IMR-90 (cell line): ENCODE results near the gene PSPC1. TPM values are rescaled to one million over a fixed set of nuclear protein-coding genes. Genes with fewer than 3 reads are reported as not detected.

ENCODE experiments used
- ATAC-seq: fragments of 200-7000 bp; cut with Tn5 transposase; 2 replicates; pipeline ENCODE4 v1.9.1; 2020; ENCODE audit warnings: low read depth, mild to moderate bottlenecking, moderate library complexity
- BruUV-seq: library from RNA; stranded (reverse); fragments of 400-500 nt; replicated peaks from 2 replicates; lab custom pipeline; 2021; lab: Mats Ljungman, UMichigan
- CTCF ChIA-PET: fragments of 300-600 bp; formaldehyde crosslinking; extraction: SDS; loops from one replicate; lab custom pipeline; 2021; ENCODE audit warnings: antibody characterized with exemption; lab: Yijun Ruan, JAX
- POLR2A ChIA-PET: fragments of 300-600 bp; sonication (Branson Sonifier 250); formaldehyde crosslinking; loops from one replicate; lab custom pipeline; 2022; ENCODE audit warnings: antibody characterized with exemption; ENCODE audit not compliant: unreplicated experiment; lab: Charles Lee
- DNase-seq: peaks from one replicate; pipeline ENCODE4 v3.0.0; 2013
- H2AFZ ChIP-seq: replicated peaks from 2 replicates; pipeline ENCODE3; 2013; ENCODE audit warnings: low read length, mild to moderate bottlenecking; ENCODE audit not compliant: poor library complexity
- H2AK5ac ChIP-seq: 2 replicates; pipeline ENCODE4 v1.6.1; 2013; ENCODE audit warnings: low read depth, low read length, inconsistent platforms
- H2AK9ac ChIP-seq: replicated peaks from 2 replicates; pipeline ENCODE3; 2013; ENCODE audit warnings: mild to moderate bottlenecking, low read depth, low read length, moderate library complexity; ENCODE audit not compliant: poor library complexity
- H2BK120ac ChIP-seq: 2 replicates; pipeline ENCODE4 v1.6.1; 2013; ENCODE audit warnings: low read depth, low read length, inconsistent platforms
- H2BK15ac ChIP-seq: 3 replicates; pipeline ENCODE4 v1.6.1; 2013; ENCODE audit warnings: low read depth, low read length, inconsistent platforms
- H2BK20ac ChIP-seq: 2 replicates; pipeline ENCODE4 v1.6.1; 2013; ENCODE audit warnings: low read depth, mild to moderate bottlenecking, inconsistent platforms, low read length, moderate library complexity
- H2BK5ac ChIP-seq: 2 replicates; pipeline ENCODE4 v1.6.1; 2013; ENCODE audit warnings: mild to moderate bottlenecking, low read depth, low read length, inconsistent platforms; ENCODE audit not compliant: poor library complexity, severe bottlenecking
- H3K14ac ChIP-seq: replicated peaks from 2 replicates; pipeline ENCODE4 v1.6.1; 2013; ENCODE audit warnings: low read depth, low read length, inconsistent platforms
- H3K18ac ChIP-seq: 2 replicates; pipeline ENCODE4 v1.6.1; 2013; ENCODE audit warnings: low read depth, low read length, control low read depth
- H3K23ac ChIP-seq: 2 replicates; pipeline ENCODE4 v1.6.1; 2013; ENCODE audit warnings: low read depth, low read length, inconsistent platforms
- H3K27ac ChIP-seq: 2 replicates; pipeline ENCODE4 v1.5.1; 2013; ENCODE audit warnings: mild to moderate bottlenecking, control low read depth, low read length; ENCODE audit not compliant: insufficient read depth
- H3K27me3 ChIP-seq: 2 replicates; pipeline ENCODE4 v1.6.1; 2013; ENCODE audit warnings: low read length; ENCODE audit not compliant: control insufficient read depth, insufficient read depth
- H3K36me3 ChIP-seq: 2 replicates; pipeline ENCODE4 v1.6.1; 2013; ENCODE audit warnings: low read length, mixed read lengths; ENCODE audit not compliant: control insufficient read depth, insufficient read depth
- H3K4ac ChIP-seq: 2 replicates; pipeline ENCODE4 v1.6.1; 2013; ENCODE audit warnings: low read depth, low read length, inconsistent platforms
- H3K4me1 ChIP-seq: 2 replicates; pipeline ENCODE4 v1.6.1; 2013; ENCODE audit warnings: low read length, mixed read lengths; ENCODE audit not compliant: control insufficient read depth, insufficient read depth
- H3K4me2 ChIP-seq: 2 replicates; pipeline ENCODE4 v1.6.1; 2013; ENCODE audit warnings: low read depth, mild to moderate bottlenecking, control low read depth, low read length, moderate library complexity
- H3K4me3 ChIP-seq: 2 replicates; pipeline ENCODE4 v1.5.1; 2013; ENCODE audit warnings: low read depth, mild to moderate bottlenecking, control low read depth, low read length, moderate library complexity; ENCODE audit not compliant: insufficient read depth
- H3K56ac ChIP-seq: 2 replicates; pipeline ENCODE4 v1.6.1; 2013; ENCODE audit warnings: low read length, inconsistent platforms; ENCODE audit not compliant: insufficient read depth; ENCODE audit errors: extremely low read depth
- H3K79me1 ChIP-seq, 2 experiments: 2 replicates each; pipeline ENCODE4 v1.6.1; 2013; ENCODE audit warnings: low read length in 2 of 2, inconsistent platforms in 1 of 2, low read depth in 1 of 2
- H3K9ac ChIP-seq: 2 replicates; pipeline ENCODE4 v1.6.1; 2013; ENCODE audit warnings: low read depth, low read length, control low read depth
- H3K9me1 ChIP-seq: 2 replicates; pipeline ENCODE4 v1.6.1; 2013; ENCODE audit warnings: low read length, inconsistent platforms; ENCODE audit not compliant: insufficient read depth
- H3K9me3 ChIP-seq: 2 replicates; pipeline ENCODE4 v1.6.1; 2013; ENCODE audit warnings: low read length; ENCODE audit not compliant: control insufficient read depth, insufficient read depth
- H4K20me1 ChIP-seq: 2 replicates; pipeline ENCODE4 v1.6.1; 2013; ENCODE audit warnings: low read length, inconsistent platforms; ENCODE audit not compliant: insufficient read depth
- H4K5ac ChIP-seq: 2 replicates; pipeline ENCODE4 v1.6.1; 2013; ENCODE audit warnings: mild to moderate bottlenecking, low read depth, low read length, control low read depth
- H4K8ac ChIP-seq, 2 experiments: 2 replicates each; pipeline ENCODE4 v1.6.1; 2013; ENCODE audit warnings: low read depth in 2 of 2, low read length in 2 of 2, control low read depth in 1 of 2, inconsistent platforms in 1 of 2
- H4K91ac ChIP-seq: 2 replicates; pipeline ENCODE4 v1.6.1; 2013; ENCODE audit warnings: low read depth, low read length, inconsistent platforms; ENCODE audit not compliant: insufficient read depth
- CHD1 ChIP-seq: IDR thresholded peaks from 2 replicates; pipeline ENCODE4 v1.6.1; 2012; ENCODE audit warnings: low read depth, low read length, improper control_type of control experiment
- FOS ChIP-seq: fragments of 150-350 bp; IDR thresholded peaks from 2 replicates; pipeline ENCODE4 v1.6.1; 2016; ENCODE audit warnings: low read depth, low read length
- MAFK ChIP-seq: IDR thresholded peaks from 2 replicates; pipeline ENCODE4 v1.6.1; 2012; ENCODE audit warnings: low read depth, low read length, improper control_type of control experiment
- MAZ ChIP-seq: IDR thresholded peaks from 2 replicates; pipeline ENCODE4 v1.6.1; 2012; ENCODE audit warnings: low read depth, mild to moderate bottlenecking, low read length, improper control_type of control experiment, moderate library complexity, borderline replicate concordance
- MXI1 ChIP-seq: IDR thresholded peaks from 2 replicates; pipeline ENCODE4 v1.6.1; 2012; ENCODE audit warnings: low read depth, mild to moderate bottlenecking, low read length, moderate library complexity, borderline replicate concordance
- NFE2L2 ChIP-seq: fragments of 150-350 bp; IDR thresholded peaks from 2 replicates; pipeline ENCODE4 v1.6.1; 2016; ENCODE audit warnings: low read depth, mild to moderate bottlenecking, low read length
- POLR2A ChIP-seq: IDR thresholded peaks from 2 replicates; pipeline ENCODE4 v1.6.1; 2012; ENCODE audit warnings: mild to moderate bottlenecking, low read depth, low read length
- RAD21 ChIP-seq: IDR thresholded peaks from 2 replicates; pipeline ENCODE4 v1.6.1; 2012; ENCODE audit warnings: low read length, improper control_type of control experiment
- RFX5 ChIP-seq: IDR thresholded peaks from 2 replicates; pipeline ENCODE4 v1.8.0; 2012; ENCODE audit warnings: low read depth, mild to moderate bottlenecking, low read length, moderate library complexity
- WGBS, 2 experiments: methylation state at CpG; one replicate each; pipeline versions ENCODE4 v1.1.5 to v1.1.7; 2013; ENCODE audit warnings: missing lambda C conversion rate in 2 of 2; ENCODE audit not compliant: insufficient read length in 1 of 2; ENCODE audit errors: extremely low coverage in 2 of 2; 5-methylcytosine and 5-hydroxymethylcytosine counted together
- dilution Hi-C: fragments of 300-500 bp; cut with HindIII; formaldehyde crosslinking; loops from one replicate; pipeline ENCODE4 v1.14.3; 2018; ENCODE audit warnings: low sequenced_read_pairs; ENCODE audit not compliant: unreplicated experiment
- in situ Hi-C: fragments of 300-500 bp; cut with MboI; formaldehyde crosslinking; loops from 3 replicates; pipeline ENCODE4 v1.14.3; 2019; ENCODE audit warnings: low sequenced_read_pairs, inconsistent platforms, mixed read lengths
- intact Hi-C: fragments of 100-400 bp; cut with micrococcal nuclease; formaldehyde crosslinking; loops from 2 replicates; pipeline ENCODE4 v1.10.0; 2022
- polyA plus RNA-seq, 3 experiments: library from polyadenylated mRNA; depleted of rRNA; stranded (reverse); fragments of >200 nt; gene quantifications; 2 replicates each; pipeline ENCODE4 v1.2.3, GENCODE V29; 2012; ENCODE audit warnings: low replicate concordance in 1 of 3
- total RNA-seq: library from RNA; depleted of rRNA; stranded (reverse); fragments of >200 nt; gene quantifications from 2 replicates; pipeline ENCODE4 v1.2.3, GENCODE V29; 2012
- TF ChIP-seq, protein P1 (sequence below): conservative IDR thresholded peaks from 2 replicates; pipeline ENCODE4 v1.5.1; 2012; ENCODE audit warnings: mild to moderate bottlenecking, low read depth, low read length, improper control_type of control experiment
- TF ChIP-seq, protein P2 (sequence below): fragments of 150-350 bp; IDR thresholded peaks from 2 replicates; pipeline ENCODE4 v1.6.1; 2016; ENCODE audit warnings: low read depth, mild to moderate bottlenecking, low read length, moderate library complexity, borderline replicate concordance

The PSPC1 gene
- total and polyA plus RNA-seq, 2 of the 4 experiments (the other 2 are of a cell fraction) = 38.3 to 39.8 TPM

DNA sequence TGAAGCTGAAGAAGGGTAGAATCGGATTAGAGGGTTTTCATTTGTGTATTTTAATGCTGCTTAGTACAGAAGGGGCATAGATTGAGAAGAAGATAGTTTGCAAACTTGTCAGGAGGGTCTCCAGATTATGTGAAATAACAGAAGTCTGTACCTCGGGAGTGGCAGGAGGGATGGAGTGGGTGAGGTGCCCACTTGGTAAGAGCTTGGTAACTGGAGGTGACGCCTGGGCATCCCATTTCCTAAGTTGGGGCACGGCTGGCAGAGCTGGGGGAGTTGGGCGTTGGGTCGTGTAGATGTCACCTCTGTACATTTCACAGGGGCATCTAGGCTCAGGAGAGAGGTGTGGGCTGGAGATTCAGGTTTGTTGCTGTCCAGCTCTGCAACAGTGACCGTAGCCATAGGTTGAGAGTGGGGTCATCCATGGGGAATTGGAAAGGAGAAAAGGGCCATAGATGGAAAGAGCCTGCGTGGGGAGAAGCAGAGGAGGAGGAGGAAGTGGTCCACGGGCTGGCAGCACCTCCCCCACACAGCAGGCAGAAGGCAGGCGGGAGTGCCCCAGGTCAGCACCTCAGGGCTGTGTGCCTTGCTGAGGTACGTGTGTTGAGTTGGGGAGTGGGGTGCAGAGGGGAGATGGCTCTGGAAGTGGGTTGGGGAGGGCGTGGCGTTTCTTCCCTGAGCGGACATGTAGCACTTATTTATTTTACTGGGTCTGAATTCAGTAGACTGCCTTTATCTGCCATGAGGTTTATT, 118.1 kb downstream of the PSPC1 start:
- Histone ChIP-seq H3K23ac (no peak overlapping the region), H2AK5ac (no peak overlapping the region), H3K27me3 (no peaks in the 10 kb centered on the region), H3K9me1 (peaks cover 4% of the 10 kb centered on the region; the same call in 1 of the 2 replicates), H4K20me1 (no peaks in the 10 kb centered on the region; the same call in 1 of the 2 replicates), H3K56ac (no peak overlapping the region), H3K36me3 (peaks cover 63% of the 10 kb centered on the region), H2AFZ (no peak overlapping the region), H4K91ac (no peak overlapping the region), H4K8ac (no peak overlapping the region), H2BK15ac (no peak overlapping the region), H3K4ac (no peak overlapping the region), H2AK9ac (no peak overlapping the region), H2BK20ac (no peak overlapping the region), H3K4me2 (no peak overlapping the region), H3K18ac (no peak overlapping the region), H3K79me1 (peaks cover 3 to 4% of the 10 kb centered on the region in 2 experiments; a peak in 2 of 4 replicates), H3K9me3 (no peaks in the 10 kb centered on the region), H2BK5ac (no peak overlapping the region), H3K9ac (no peak overlapping the region), H4K5ac (no peak overlapping the region), H3K14ac (no peak overlapping the region), H3K4me1 (0 out of 2 replicates have a peak, but pooled peaks cover 2% of the 10 kb centered on the region), H3K4me3 (no peak overlapping the region), H2BK120ac (no peak overlapping the region), H3K27ac (no peak overlapping the region)
- no TSS peak for BruUV-seq
- TF ChIP-seq FOS (no peak), RFX5 (no peak), POLR2A (no peak), MAZ (no peak), MXI1 (no peak), NFE2L2 (no peak), MAFK (no peak), CHD1 (no peak), RAD21 (no peak)
- TF ChIP-seq, protein P1, sequence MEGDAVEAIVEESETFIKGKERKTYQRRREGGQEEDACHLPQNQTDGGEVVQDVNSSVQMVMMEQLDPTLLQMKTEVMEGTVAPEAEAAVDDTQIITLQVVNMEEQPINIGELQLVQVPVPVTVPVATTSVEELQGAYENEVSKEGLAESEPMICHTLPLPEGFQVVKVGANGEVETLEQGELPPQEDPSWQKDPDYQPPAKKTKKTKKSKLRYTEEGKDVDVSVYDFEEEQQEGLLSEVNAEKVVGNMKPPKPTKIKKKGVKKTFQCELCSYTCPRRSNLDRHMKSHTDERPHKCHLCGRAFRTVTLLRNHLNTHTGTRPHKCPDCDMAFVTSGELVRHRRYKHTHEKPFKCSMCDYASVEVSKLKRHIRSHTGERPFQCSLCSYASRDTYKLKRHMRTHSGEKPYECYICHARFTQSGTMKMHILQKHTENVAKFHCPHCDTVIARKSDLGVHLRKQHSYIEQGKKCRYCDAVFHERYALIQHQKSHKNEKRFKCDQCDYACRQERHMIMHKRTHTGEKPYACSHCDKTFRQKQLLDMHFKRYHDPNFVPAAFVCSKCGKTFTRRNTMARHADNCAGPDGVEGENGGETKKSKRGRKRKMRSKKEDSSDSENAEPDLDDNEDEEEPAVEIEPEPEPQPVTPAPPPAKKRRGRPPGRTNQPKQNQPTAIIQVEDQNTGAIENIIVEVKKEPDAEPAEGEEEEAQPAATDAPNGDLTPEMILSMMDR = no peak
- TF ChIP-seq, protein P2, sequence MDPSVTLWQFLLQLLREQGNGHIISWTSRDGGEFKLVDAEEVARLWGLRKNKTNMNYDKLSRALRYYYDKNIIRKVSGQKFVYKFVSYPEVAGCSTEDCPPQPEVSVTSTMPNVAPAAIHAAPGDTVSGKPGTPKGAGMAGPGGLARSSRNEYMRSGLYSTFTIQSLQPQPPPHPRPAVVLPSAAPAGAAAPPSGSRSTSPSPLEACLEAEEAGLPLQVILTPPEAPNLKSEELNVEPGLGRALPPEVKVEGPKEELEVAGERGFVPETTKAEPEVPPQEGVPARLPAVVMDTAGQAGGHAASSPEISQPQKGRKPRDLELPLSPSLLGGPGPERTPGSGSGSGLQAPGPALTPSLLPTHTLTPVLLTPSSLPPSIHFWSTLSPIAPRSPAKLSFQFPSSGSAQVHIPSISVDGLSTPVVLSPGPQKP = no peak
- POLR2A ChIA-PET = no interaction called here
- DNase-seq (no peak), ATAC-seq (no peak)
- in situ Hi-C loops = loop anchor here (25.0 kb wide), 1 partner anchor 323 kb away; no protein-coding TSS in a partner anchor
- 100% methylated on average over 2 of the region's 14 CpGs; no CpG with 5 or more reads in 1 of the 2 experiments for WGBS, 2 experiments
- CTCF ChIA-PET = no interaction called here
- dilution Hi-C loops = no loop called here
- intact Hi-C loops = no loop called here
